Activated CD4-positive, CD25-positive, alpha-beta regulatory T cell treated with anti-CD3 and anti-CD28 coated beads, Interleukin-2, amount 50 U/mL, for 16 hours (primary cell): ENCODE measurements around the gene LYSMD1.
"Not testable (repeated sequence)": the region's sequence is repeated elsewhere in the genome, so short reads cannot be mapped to it uniquely, and the experiment has no call there.

Source experiments
- DNase-seq: peaks from one replicate; pipeline ENCODE4 v3.0.0-alpha.2; 2020; ENCODE audit warnings: low read depth, low spot score

Gene LYSMD1, protein sequence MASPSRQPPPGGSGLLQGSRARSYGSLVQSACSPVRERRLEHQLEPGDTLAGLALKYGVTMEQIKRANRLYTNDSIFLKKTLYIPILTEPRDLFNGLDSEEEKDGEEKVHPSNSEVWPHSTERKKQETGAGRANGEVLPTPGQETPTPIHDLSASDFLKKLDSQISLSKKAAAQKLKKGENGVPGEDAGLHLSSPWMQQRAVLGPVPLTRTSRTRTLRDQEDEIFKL

DNA sequence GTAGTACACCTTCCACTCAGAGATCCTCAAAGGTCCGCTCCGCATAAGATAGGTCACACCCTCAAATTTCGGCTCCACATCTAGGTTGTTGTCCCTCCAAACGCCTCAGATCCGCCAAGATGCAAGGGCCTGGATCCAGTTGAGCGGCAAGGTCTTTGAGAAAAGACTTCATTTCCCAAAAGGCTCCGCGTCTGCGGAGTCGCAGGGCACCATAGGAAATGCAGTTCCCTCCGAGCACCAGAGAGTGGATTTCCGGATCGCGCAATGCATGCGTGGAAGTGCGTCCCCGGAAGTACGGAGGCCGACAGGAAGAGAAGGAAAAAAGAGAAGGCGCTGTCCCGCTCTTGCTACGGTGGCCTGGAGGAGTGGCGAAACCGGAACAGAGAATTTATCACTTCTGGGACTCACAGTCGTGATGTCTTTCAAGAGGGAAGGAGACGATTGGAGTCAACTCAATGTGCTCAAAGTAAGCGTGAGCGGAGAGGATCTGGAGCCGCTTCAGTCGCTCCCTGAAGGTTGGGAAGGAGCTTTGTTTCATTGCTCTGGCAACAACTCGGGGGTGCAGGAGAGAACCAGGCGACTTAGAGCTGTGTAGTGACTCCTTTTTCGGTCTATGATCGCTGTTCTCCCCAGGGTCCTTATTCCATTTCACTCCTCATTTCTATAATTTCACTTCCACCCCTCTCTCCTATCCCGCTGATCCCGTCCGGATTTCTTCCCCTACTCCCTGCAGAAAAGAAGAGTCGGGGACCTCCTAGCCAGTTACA, at the start of gene LYSMD1, which contains the start of gene SCNM1:
LYSMD1 (minus strand) TSS at position 165 of the 767 bp plus-strand sequence. CDS start 644 bp downstream, outside the sequence.
SCNM1 (plus strand) TSS at position 407 of the 767 bp plus-strand sequence; CDS start at position 416, 9 bp downstream.
- DNase-seq: peak; percentile 96

DNA sequence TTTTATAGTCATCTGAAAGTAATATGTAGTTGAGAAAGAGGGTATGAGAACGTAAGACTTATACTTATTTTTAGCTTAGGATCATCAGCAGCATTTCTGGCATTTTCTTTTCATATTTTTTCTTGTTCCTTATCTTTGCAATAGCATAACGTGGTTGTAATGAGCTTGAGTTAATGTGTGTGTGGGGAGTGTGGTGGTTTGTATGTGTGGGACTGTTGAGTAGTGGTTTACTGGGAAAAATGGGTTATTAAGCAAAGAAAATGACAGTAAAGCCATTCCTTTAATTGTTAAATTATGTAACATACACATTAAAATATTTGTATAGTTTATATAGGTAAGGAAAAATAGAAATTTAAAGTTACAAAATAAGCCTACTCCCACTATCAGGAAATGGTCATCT, 47.9 kb upstream of the LYSMD1 start:
- no peak for DNase-seq

DNA sequence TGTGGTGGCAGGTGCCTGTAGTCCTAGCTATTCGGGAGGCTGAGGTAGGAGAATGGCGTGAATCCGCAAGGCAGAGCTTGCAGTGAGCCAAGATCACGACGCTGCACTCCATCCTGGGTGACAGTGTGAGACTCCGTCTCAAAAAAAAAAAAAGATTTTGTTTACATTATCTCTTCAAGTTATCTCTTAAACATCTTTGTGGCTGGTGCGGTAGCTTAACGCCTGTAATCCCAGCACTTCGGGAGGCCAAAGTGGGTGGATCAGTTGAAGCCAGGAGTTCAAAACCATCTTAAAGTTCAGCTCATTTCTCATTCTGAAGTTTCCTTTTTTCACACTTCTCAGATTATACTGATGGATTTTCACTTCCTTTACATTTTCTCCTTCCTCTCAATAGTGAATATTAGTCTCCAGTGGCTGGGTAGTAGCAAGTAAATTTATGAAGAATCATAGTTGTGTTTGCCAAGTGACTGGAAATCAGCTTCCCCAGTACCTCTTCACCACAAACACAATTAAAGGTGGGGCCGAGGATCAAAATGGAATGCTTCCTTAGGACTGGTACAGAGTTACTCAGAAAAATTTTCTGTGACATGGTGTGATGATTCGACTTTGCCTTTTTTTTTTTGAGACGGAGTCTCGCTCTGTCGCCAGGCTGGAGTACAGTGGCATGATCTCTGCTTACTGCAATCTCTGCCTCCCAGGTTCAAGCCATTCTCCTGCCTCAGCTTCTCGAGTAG, 46.4 kb upstream of the LYSMD1 start:
- DNase-seq: no peak

DNA sequence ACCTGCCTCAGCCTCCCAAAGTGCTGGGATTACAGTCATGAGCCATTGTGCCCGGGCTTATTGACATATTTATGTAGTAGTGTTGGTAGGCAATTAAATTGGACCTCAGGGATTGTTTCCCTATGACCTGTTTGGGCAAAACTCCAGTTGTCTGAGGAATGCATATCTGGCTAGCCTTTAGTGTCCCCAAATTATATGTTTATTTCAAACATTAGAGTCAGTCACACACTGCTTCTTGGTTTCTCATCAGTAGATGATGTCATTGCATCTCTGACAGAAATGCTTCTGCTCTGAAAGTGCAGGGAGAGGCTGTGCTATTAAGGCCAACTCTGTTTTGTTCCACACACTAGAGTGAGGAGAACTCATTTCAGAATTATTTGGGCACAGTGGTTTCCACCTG, 45.1 kb upstream of the LYSMD1 start:
- DNase-seq: no peak

DNA sequence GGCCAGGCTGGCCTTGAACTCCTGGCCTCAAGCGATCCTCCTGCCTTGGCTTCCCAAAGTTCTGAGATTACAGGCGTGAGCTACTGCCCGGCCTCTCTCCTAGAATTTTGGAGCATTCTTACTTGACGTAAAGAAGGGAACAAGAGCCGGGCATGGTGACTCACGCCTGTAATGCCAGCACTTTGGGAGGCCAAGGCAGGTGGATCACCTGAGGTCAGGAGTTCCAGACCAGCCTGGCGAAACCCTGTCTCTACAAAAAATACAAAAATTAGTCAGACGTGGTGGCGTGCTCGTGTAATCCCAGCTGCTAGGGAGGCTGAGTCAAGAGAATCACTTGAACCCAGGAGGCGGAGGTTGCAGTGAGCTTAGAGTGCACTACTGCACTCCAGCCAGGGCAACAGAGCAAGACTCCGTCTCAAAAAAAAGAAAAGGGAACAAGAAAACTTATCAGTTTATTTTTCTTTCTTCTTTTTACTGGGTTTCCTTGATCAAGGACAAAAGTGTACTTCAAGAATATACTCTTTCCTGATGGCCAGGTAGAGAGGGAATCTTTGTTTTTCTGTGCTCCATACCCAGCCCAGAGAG, 39.8 kb upstream of the LYSMD1 start:
- DNase-seq: not testable (repeated sequence)

DNA sequence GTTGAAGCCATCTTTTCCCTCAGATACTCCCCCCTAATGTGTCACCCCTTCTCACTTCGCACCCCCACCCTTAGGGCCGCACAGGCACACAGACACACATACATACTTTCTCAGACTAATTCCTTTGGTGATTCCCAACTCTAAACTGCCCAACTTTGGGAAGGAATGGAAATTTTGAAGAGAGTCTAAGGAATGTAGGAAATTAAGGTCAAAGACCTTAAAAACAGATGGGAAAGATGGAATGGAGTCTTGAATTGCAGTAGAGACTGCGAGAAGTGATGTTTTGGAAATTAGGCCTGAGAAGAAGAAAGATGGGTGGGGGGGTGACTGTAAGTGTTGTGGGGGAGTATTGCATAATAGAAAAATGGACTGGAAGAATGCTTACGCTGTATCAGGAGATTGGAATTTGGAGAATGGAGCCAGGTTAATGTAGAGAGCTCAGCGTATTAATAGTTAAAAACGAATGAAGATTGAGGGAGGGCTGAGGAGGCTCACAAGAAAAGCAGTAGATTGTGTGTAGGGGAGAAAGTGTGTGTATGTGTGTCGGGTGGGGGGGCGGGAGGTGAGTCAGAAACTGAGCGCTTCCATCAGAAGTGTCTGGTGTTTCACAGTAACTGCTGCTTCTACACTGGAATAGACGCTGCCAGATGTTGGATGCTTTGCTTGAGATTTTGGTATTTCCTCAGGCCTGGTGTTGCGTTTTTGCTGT, 34.3 kb upstream of the LYSMD1 start:
- no peak for DNase-seq

DNA sequence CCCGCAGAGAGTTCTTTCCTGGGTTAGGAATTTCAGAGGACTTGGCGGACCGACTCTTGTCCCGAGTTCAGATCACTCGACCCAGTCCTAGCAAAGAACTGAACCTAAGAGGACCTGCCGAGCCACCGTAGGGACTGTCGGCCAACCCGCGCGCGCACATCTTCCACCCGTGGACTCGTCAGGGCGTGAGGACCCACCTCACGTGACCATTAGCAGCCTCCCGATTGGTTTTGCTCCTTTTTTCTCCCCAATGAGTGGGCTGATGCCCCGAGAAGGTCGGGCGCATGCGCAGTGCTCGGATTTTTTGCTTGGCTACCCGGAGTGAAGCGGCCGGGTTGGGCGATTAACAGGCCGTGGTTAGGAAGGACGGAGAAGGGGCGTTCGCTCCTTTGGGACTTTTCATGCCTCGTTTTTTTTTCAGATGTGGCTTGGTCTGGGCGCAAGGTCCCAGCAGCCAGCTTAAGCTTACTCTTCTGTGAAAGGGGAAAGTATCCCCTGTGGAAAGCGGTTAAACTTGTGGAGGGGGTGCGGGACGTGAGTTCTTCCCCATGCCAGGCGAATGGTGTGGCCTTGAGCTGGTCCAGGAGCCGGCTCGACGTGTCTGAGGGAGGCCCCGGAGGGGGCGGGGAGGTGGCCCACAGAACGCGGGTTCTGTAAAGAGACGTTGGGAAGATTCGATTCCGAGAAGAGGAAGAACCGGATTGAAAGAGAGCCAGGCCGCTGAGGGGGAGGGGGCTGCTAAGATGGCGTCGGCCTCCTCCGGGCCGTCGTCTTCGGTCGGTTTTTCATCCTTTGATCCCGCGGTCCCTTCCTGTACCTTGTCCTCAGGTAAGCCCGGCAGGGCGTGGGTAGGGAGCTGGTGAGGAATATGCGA, 32.8 kb upstream of the LYSMD1 start, which contains the start of gene PIP5K1A:
PIP5K1A (plus strand) TSS at position 299 of the 874 bp plus-strand sequence; CDS start at position 744, 445 bp downstream.
- DNase-seq: peak; percentile 98

DNA sequence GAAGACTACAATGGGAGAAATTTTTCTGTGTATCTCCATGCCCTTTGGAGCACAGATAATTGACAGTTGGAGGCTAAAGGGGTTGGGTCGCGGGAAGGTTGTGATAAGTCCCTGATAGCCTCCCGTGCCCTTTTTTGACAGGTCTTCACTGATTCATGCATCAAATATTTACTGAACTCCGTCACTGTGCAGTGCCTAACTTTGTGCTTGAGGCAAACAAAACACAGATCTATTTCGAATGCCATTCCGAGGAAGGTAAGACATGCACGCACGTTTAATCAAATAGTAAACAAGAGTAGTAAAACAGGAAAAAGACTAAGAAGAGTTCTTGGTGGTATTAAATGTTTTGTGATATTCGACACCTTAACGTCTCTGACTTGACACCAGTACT, 32.2 kb upstream of the LYSMD1 start:
- DNase-seq: no peak

DNA sequence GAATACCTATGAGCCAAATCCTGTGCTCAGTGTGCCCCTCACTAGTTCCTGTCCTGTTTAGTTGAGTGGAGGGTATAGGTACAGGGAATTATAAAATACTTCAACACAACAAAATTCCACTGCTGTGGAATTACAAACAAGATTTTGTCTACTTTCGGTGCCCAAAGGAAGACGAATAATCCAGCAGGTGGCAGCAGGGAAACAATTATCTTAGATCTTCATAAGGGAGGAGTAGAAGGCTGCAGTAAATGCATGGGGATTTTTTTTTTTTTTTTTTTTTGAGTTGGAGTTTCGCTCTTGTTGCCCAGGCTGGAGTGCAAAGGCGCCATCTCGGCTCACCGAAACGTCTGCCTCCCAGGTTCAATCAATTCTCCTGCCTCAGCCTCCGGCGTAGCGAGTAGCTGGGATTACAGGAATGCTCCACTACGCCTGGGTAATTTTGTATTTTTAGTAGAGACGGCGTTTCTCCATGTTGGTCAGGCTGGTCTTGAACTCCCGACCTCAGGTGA, 30.6 kb upstream of the LYSMD1 start:
- DNase-seq: no peak

DNA sequence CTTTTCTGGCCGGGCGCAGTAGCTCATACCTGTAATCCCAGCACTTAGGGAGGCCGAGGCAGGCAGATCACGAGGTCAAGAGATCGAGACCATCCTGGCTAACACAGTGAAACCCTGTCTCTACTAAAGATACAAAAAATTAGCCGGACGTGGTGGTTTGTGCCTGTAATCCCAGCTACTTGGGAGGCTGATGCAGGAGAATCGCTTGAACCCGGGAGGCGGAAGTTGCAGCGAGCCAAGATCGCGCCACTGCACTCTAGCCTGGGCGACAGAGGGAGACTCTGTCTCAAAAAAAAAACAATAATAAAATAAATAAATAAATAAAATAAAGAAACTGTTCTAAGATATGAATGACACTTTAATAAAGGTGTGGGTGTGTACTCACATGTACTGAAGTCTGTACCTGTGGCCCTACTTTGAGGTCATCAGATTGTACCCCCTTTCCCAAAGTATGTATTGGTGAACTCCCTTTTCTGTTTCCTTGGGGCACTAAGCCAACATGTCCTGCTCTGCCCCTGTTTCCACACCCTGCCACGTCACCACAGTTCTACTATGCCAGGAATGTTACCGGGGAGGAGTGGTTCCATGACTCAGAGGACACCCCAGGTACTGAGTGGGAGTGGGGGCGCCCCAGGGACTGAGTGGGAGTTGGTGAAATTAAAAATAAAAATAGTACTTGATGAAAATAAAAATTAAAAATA, 29.3 kb upstream of the LYSMD1 start:
- not testable (repeated sequence) for DNase-seq

DNA sequence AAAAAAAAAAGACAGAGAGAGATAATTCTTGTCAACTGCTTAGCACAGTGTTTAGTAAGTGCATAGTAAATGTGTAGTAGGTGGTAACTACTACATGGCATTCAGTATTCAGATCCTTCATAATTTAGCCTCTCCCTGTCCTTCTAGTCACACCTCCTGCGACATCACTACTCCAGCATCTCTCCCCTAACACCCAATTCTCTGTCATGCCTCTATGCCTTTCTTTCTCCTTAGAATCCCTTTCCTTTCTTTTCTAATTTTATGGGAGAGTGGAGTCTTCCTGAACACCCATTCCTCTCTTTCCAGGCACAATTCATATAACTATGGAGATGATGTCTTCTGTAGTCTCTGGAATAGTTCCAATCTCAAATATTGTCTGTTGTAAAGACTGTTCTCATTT, 28.2 kb upstream of the LYSMD1 start:
- no peak for DNase-seq

DNA sequence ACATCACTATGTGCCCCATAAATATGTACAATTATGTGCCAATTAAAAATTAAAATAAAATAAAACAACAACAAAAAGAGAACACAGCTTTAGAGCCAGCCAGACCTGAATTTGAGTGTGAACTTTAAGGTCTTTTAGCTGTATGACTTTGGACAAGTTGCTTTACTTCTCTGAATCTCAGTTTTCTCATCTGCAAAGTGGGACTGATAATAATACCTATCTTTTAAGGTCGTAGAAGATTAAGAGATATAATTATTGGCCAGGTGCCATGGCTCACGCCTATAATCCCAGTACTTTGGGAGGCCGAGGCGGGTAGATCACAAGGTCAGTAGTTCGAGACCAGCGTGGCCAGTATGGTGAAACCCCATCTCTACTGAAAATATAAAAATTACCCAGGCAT, 27.6 kb upstream of the LYSMD1 start:
- DNase-seq: no peak

DNA sequence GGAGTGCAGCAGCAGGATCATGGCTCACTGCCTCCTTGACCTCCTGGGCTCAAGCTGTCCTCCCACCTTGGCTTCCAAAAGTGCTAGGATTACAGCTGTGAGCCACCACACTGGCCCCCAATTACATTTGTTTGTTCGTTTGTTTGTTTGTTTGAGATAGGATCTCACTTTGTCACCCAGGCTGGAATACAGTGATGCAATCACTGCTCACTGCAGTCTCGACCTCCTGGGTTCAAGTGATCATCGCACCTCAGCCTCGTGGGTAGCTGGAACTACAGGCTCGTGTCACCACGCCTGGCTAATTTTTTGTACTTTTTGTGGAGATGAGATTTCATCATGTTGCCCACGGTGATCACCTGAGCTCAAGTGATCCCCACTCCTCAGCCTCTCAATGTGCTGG, 26.3 kb upstream of the LYSMD1 start:
- no peak for DNase-seq

DNA sequence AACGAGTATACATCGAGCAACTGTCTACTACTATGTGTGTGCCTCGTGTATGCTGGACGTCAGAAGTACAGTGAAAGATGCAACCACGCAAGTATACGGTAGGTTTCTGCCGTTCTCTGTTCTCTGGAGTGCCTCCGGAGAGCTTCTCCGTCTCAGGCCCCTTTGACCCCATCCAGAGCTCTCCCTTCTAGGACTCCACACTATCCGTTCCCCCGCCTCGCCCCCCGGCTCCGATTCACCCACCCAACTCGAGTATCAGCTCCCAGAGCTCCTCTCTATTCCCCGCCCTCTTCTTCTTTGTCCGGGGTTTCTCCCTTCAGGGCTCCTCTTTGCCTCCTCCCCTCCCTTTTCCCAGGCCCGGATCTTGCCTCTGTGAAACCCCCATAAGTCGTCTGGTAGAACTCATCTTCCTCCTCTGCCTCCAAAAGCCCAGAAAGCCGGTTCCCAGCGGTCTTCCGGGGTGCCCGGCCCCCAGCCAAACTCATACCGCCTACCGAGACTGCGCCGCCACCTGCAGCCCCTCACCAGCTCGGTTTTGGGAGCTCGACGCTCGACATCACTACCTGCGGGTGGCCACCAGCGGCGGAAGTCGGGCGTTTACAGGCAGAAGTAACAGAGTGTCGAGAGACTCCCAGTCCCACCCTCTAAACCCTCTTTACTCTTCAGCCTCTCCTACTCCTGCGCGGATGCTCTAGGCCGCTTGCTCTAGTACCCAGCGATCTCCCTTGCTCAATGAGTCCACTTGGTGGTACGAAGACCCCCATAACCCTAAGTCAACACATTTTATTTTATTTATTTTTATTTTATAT, 24.1 kb upstream of the LYSMD1 start, which contains the start of gene VPS72:
VPS72 (minus strand) TSS at position 561 of the 809 bp plus-strand sequence; CDS start at position 485, 76 bp downstream.
- DNase-seq: peak; percentile 76

DNA sequence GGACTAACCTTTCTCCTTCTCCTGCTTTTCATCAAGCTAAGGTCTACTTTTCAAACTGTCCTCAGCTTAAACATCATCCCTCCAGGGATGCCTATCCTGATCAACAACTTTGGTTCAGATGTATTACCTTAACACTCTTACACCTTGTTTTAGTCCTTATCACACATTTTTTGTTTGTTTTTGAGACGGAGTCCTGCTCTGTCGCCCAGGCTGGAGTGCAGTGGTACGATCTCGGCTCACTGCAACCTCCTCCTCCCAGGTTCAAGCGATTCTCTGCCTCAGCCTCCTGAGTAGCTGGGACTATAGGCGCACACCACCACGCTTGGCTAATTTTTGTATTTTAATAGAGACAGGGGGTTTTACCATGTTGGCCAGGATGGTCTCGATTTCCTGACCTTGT, 23.0 kb upstream of the LYSMD1 start:
- DNase-seq: not testable (repeated sequence)

DNA sequence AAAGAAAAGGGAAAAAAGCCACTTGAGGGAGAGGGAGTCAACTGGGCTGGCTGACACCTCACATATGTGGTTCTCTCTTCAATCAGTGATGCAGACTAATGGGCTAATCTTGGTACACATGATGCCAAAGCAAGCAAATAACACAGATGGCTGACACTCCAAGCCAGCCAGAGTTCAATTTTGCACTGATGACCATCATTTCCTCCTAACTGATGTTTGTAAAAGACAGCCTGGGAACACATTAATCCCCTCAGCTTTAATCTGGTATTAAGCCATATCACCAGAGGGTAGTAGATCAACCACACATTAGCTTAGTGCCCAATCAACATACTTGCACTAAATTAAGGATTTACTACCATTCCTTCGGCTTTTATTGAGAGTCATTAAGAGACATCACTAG, 21.5 kb upstream of the LYSMD1 start:
- no peak for DNase-seq

DNA sequence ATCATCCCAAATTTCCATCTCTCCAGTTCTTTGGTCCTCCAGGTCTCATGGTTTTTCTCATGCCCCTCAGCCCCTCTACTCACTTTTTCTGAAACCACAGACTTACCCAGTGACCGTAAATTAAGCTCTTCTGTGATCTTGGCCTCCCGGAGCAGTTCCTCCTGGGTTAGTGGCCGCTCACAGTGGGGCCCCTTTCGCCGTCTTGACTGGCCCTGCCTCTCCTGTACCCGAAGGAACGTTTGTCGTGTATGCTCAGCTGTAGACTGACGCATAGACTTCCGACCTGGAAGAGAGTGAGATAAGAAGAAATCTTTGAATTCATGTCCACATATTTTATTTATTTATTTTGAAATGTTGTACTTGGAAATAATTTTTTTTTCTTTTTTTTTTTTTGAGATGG, 18.5 kb upstream of the LYSMD1 start:
- no peak for DNase-seq

DNA sequence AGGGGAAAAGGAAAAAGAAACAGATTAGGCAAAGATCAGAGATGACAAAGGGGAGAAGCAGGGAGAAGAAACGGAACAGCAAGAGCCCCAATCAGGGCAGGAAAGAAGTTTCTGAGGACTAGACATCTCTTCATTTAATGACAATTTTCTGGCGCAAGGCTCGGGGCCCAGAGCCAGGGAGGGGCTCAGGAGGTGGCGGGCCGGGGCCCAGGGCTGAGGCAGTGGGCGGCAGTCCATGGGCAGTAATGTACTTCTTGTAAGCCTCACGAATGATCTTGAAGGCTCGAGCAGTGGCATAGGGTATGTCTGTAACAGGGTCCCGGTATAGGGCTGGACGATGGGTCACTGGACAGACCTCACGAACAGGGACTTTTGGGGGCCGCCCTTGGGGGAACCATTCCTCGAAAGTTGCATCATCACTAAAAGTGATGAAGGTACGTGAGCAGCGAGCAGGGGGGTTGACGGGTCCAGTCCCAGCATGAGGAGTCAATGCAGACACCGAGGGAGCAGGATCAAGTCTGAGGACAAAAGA, 10.9 kb upstream of the LYSMD1 start:
- DNase-seq: no peak
